ENCODE measurements around the gene S100A5. TPM values are rescaled to one million over a fixed set of nuclear protein-coding genes. Genes with fewer than 3 reads are reported as not detected.

Gene S100A5
- total and polyA plus RNA-seq, 9 of the 15 experiments (the other 6 are each of a cell fraction or from before 2014, with no cell fraction given) = 0.56 to 1.4 (median 0.64) TPM; not detected in 5

DNA sequence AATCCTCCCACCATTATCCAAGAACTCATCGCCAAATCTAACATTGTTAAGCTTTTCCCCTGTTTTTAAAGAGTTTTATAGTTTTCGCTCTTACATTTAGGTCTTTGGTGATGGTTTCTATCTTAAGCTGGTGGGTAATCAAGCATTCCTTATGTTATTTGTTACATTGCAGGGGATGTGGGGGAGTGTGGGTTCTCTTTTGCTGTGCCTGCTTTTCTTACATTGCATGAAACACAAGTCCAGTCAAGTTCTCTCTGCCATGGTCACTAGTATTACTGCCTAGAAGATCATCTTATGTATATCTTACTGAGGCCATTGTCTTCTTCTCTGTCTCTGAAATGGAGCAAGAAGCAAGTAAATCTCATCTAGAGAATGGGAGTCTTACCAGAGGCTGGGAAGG is 53.0 kb downstream of the S100A5 start:
- POLR2A ChIA-PET = interaction anchor here (1.6 kb wide), 1 partner anchor 11 kb away, joined by 3 read pairs; no protein-coding TSS in a partner anchor
- intact Hi-C loops (cut with micrococcal nuclease) = no loop called here
- no peak for DNase-seq (ENCODE audit: extremely low read depth in 1 of 4, low spot score in 3 of 4)
- H3K4me2 ChIP-seq (ENCODE audit: insufficient read depth, low read length) = no peak overlapping the region
- no peaks in the 10 kb centered on the region for H3K9me3 ChIP-seq (replicated peaks; ENCODE audit: control insufficient read depth, insufficient read depth, low read depth, low read length)
- no peaks in the 10 kb centered on the region for H3K36me3 ChIP-seq (ENCODE audit: control insufficient read depth, insufficient read depth, low read length)
- no peaks in the 10 kb centered on the region for H4K20me1 ChIP-seq (replicated peaks; ENCODE audit: control insufficient read depth, insufficient read depth, low read length)
- in situ Hi-C loops (cut with MboI) = no loop called here
- no peak overlapping the region for H3K9ac ChIP-seq (ENCODE audit: insufficient read depth in 1 of 2, low read depth in 2 of 2, low read length in 2 of 2)
- peaks cover 3% of the 10 kb centered on the region for H3K9me1 ChIP-seq (ENCODE audit: control insufficient read depth, insufficient read depth, low read length)
- no peaks in the 10 kb centered on the region for H3K79me2 ChIP-seq (ENCODE audit: control insufficient read depth, insufficient read depth, low read length)
- no peak for ATAC-seq
- H3K27me3 ChIP-seq (ENCODE audit: control insufficient read depth in 2 of 2, insufficient read depth in 2 of 2, low read length in 2 of 2) = peaks cover 10 to 42% of the 10 kb centered on the region in 2 experiments; a peak in 4 of 5 replicates
- H2AFZ ChIP-seq (ENCODE audit: low read depth, low read length) = no peak overlapping the region
- WGBS (ENCODE audit: insufficient coverage, low coverage, missing lambda C conversion rate) = 0% methylated on average over 2 of the region's 2 CpGs
- H3K4me3 ChIP-seq = no peak overlapping the region
- no peak for FAIRE-seq
- no TSS peak for BruUV-seq (replicated peaks)
- CTCF ChIA-PET (ENCODE audit: low intra/inter-chr PET ratio) = no interaction called here
- no peak overlapping the region for H3K27ac ChIP-seq (ENCODE audit: extremely low read depth, low read depth, low read length)
- no peaks in the 10 kb centered on the region for H3K4me1 ChIP-seq (replicated peaks in 1 of 2; ENCODE audit: control insufficient read depth in 2 of 2, insufficient read depth in 2 of 2, low read length in 2 of 2)
- TF ChIP-seq, protein P1, sequence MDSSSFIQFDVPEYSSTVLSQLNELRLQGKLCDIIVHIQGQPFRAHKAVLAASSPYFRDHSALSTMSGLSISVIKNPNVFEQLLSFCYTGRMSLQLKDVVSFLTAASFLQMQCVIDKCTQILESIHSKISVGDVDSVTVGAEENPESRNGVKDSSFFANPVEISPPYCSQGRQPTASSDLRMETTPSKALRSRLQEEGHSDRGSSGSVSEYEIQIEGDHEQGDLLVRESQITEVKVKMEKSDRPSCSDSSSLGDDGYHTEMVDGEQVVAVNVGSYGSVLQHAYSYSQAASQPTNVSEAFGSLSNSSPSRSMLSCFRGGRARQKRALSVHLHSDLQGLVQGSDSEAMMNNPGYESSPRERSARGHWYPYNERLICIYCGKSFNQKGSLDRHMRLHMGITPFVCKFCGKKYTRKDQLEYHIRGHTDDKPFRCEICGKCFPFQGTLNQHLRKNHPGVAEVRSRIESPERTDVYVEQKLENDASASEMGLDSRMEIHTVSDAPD (CRISPR knock-in tag; IDR thresholded peaks at IDR 0.05) = no peak

Other genes with a start within 250 kb of the S100A5 start
Only the 7 nearest of the 21 such genes appear.
- not detected in 2 replicates for gene S100A7, start 80.3 kb downstream of the S100A5 start, total RNA-seq (2014; rRNA removed)
- gene S100A7, start 80.3 kb downstream of the S100A5 start, total RNA-seq (2014; rRNA removed; fragmentation: Illumina TruSeq; extraction: Trizol) = not detected in 2 replicates
- not detected in 2 replicates for gene S100A7, start 80.3 kb downstream of the S100A5 start, total RNA-seq (2015; rRNA removed; fragmentation: Illumina TruSeq; extraction: Trizol)
- not detected in 2 replicates for gene S100A7, start 80.3 kb downstream of the S100A5 start, total RNA-seq (2021)
- not detected in 2 replicates for gene S100A7, start 80.3 kb downstream of the S100A5 start, polyA plus RNA-seq (2011; rRNA removed)
- not detected in 2 replicates for gene S100A7, start 80.3 kb downstream of the S100A5 start, polyA plus RNA-seq (2014; fragmentation: Illumina TruSeq; extraction: Trizol)
- gene S100A7, start 80.3 kb downstream of the S100A5 start, polyA plus RNA-seq (2014; fragmentation: Nextera tagmentation; extraction: Ambion mirVana) = not detected
- gene S100A7, start 80.3 kb downstream of the S100A5 start, polyA plus RNA-seq (2014; rRNA removed) = not detected in 2 replicates
- gene S100A6, start 4.9 kb downstream of the S100A5 start, total RNA-seq (2014; rRNA removed) = 14.7 and 19.1 TPM in 2 replicates
- gene S100A6, start 4.9 kb downstream of the S100A5 start, total RNA-seq (2014; rRNA removed; fragmentation: Illumina TruSeq; extraction: Trizol) = 16.3 and 23.2 TPM in 2 replicates
- gene S100A6, start 4.9 kb downstream of the S100A5 start, total RNA-seq (2015; rRNA removed; fragmentation: Illumina TruSeq; extraction: Trizol) = 32.5 and 36.4 TPM in 2 replicates
- gene S100A6, start 4.9 kb downstream of the S100A5 start, total RNA-seq (2021) = 23.2 and 26.3 TPM in 2 replicates
- gene S100A6, start 4.9 kb downstream of the S100A5 start, polyA plus RNA-seq (2011; rRNA removed) = 1.3 and 16.7 TPM in 2 replicates
- 9.8 and 12.9 TPM in 2 replicates for gene S100A6, start 4.9 kb downstream of the S100A5 start, polyA plus RNA-seq (2014; fragmentation: Illumina TruSeq; extraction: Trizol)
- 10 to 100 TPM; 59.5 to 66.5 TPM for gene S100A6, start 4.9 kb downstream of the S100A5 start, polyA plus RNA-seq (2014; fragmentation: Nextera tagmentation; extraction: Ambion mirVana)
- gene S100A6, start 4.9 kb downstream of the S100A5 start, polyA plus RNA-seq (2014; rRNA removed) = 26.5 and 30.1 TPM in 2 replicates
- gene S100A4, start 4.9 kb upstream of the S100A5 start, total RNA-seq (2014; rRNA removed) = 3.7 and 5.2 TPM in 2 replicates
- gene S100A4, start 4.9 kb upstream of the S100A5 start, total RNA-seq (2014; rRNA removed; fragmentation: Illumina TruSeq; extraction: Trizol) = 9.5 and 11.3 TPM in 2 replicates
- gene S100A4, start 4.9 kb upstream of the S100A5 start, total RNA-seq (2015; rRNA removed; fragmentation: Illumina TruSeq; extraction: Trizol) = 11.2 and 11.3 TPM in 2 replicates
- gene S100A4, start 4.9 kb upstream of the S100A5 start, total RNA-seq (2021) = 5.5 and 8.1 TPM in 2 replicates
- gene S100A4, start 4.9 kb upstream of the S100A5 start, polyA plus RNA-seq (2011; rRNA removed) = 13.9 and 14.8 TPM in 2 replicates
- 5.6 and 6.9 TPM in 2 replicates for gene S100A4, start 4.9 kb upstream of the S100A5 start, polyA plus RNA-seq (2014; fragmentation: Illumina TruSeq; extraction: Trizol)
- gene S100A4, start 4.9 kb upstream of the S100A5 start, polyA plus RNA-seq (2014; fragmentation: Nextera tagmentation; extraction: Ambion mirVana) = 10 to 100 TPM; 20.1 TPM
- gene S100A4, start 4.9 kb upstream of the S100A5 start, polyA plus RNA-seq (2014; rRNA removed) = 7.2 and 11.3 TPM in 2 replicates
- not detected in 2 replicates for gene S100A3, start 8.3 kb upstream of the S100A5 start, total RNA-seq (2014; rRNA removed)
- gene S100A3, start 8.3 kb upstream of the S100A5 start, total RNA-seq (2014; rRNA removed; fragmentation: Illumina TruSeq; extraction: Trizol) = not detected in 2 replicates
- gene S100A3, start 8.3 kb upstream of the S100A5 start, total RNA-seq (2015; rRNA removed; fragmentation: Illumina TruSeq; extraction: Trizol) = 0.18 and 0.34 TPM in 2 replicates
- gene S100A3, start 8.3 kb upstream of the S100A5 start, total RNA-seq (2021) = 0.34 TPM in 1 of 2 replicates, not detected in the other
- gene S100A3, start 8.3 kb upstream of the S100A5 start, polyA plus RNA-seq (2011; rRNA removed) = 0.56 TPM in 1 of 2 replicates, not detected in the other
- 0.16 TPM in 1 of 2 replicates, not detected in the other for gene S100A3, start 8.3 kb upstream of the S100A5 start, polyA plus RNA-seq (2014; fragmentation: Illumina TruSeq; extraction: Trizol)
- gene S100A3, start 8.3 kb upstream of the S100A5 start, polyA plus RNA-seq (2014; fragmentation: Nextera tagmentation; extraction: Ambion mirVana) = under 1 TPM in 1 of 2 experiments, not detected in 1; 0.08 TPM
- gene S100A3, start 8.3 kb upstream of the S100A5 start, polyA plus RNA-seq (2014; rRNA removed) = 0.26 and 1.7 TPM in 2 replicates
- gene S100A2, start 24.9 kb upstream of the S100A5 start, total RNA-seq (2014; rRNA removed) = not detected in 2 replicates
- not detected in 2 replicates for gene S100A2, start 24.9 kb upstream of the S100A5 start, total RNA-seq (2014; rRNA removed; fragmentation: Illumina TruSeq; extraction: Trizol)
- gene S100A2, start 24.9 kb upstream of the S100A5 start, total RNA-seq (2015; rRNA removed; fragmentation: Illumina TruSeq; extraction: Trizol) = 0.49 TPM in 1 of 2 replicates, not detected in the other
- 0.40 and 1.3 TPM in 2 replicates for gene S100A2, start 24.9 kb upstream of the S100A5 start, total RNA-seq (2021)
- 0.65 TPM in 1 of 2 replicates, not detected in the other for gene S100A2, start 24.9 kb upstream of the S100A5 start, polyA plus RNA-seq (2011; rRNA removed)
- 0.86 TPM in 1 of 2 replicates, not detected in the other for gene S100A2, start 24.9 kb upstream of the S100A5 start, polyA plus RNA-seq (2014; fragmentation: Illumina TruSeq; extraction: Trizol)
- gene S100A2, start 24.9 kb upstream of the S100A5 start, polyA plus RNA-seq (2014; fragmentation: Nextera tagmentation; extraction: Ambion mirVana) = under 1 TPM; 0.28 to 0.46 TPM
- gene S100A2, start 24.9 kb upstream of the S100A5 start, polyA plus RNA-seq (2014; rRNA removed) = 0.38 and 0.44 TPM in 2 replicates
- gene S100A16, start 72.2 kb upstream of the S100A5 start, total RNA-seq (2014; rRNA removed) = 1.6 and 2.8 TPM in 2 replicates
- 1.4 and 2.4 TPM in 2 replicates for gene S100A16, start 72.2 kb upstream of the S100A5 start, total RNA-seq (2014; rRNA removed; fragmentation: Illumina TruSeq; extraction: Trizol)
- gene S100A16, start 72.2 kb upstream of the S100A5 start, total RNA-seq (2015; rRNA removed; fragmentation: Illumina TruSeq; extraction: Trizol) = 1.8 and 2.2 TPM in 2 replicates
- gene S100A16, start 72.2 kb upstream of the S100A5 start, total RNA-seq (2021) = 3.2 and 4.3 TPM in 2 replicates
- gene S100A16, start 72.2 kb upstream of the S100A5 start, polyA plus RNA-seq (2011; rRNA removed) = 2.1 and 6.1 TPM in 2 replicates
- 4.8 and 6.1 TPM in 2 replicates for gene S100A16, start 72.2 kb upstream of the S100A5 start, polyA plus RNA-seq (2014; fragmentation: Illumina TruSeq; extraction: Trizol)
- gene S100A16, start 72.2 kb upstream of the S100A5 start, polyA plus RNA-seq (2014; fragmentation: Nextera tagmentation; extraction: Ambion mirVana) = 1 to 10 TPM; 2.0 to 5.0 TPM
- gene S100A16, start 72.2 kb upstream of the S100A5 start, polyA plus RNA-seq (2014; rRNA removed) = 6.9 and 9.0 TPM in 2 replicates
- 0.41 TPM in 1 of 2 replicates, not detected in the other for gene S100A14, start 75.4 kb upstream of the S100A5 start, total RNA-seq (2014; rRNA removed)
- gene S100A14, start 75.4 kb upstream of the S100A5 start, total RNA-seq (2014; rRNA removed; fragmentation: Illumina TruSeq; extraction: Trizol) = 0.15 TPM in 1 of 2 replicates, not detected in the other
- gene S100A14, start 75.4 kb upstream of the S100A5 start, total RNA-seq (2015; rRNA removed; fragmentation: Illumina TruSeq; extraction: Trizol) = not detected in 2 replicates
- gene S100A14, start 75.4 kb upstream of the S100A5 start, total RNA-seq (2021) = 0.24 and 0.25 TPM in 2 replicates
- gene S100A14, start 75.4 kb upstream of the S100A5 start, polyA plus RNA-seq (2011; rRNA removed) = 0.24 TPM in 1 of 2 replicates, not detected in the other
- 0.52 TPM in 1 of 2 replicates, not detected in the other for gene S100A14, start 75.4 kb upstream of the S100A5 start, polyA plus RNA-seq (2014; fragmentation: Illumina TruSeq; extraction: Trizol)
- under 1 TPM in 1 of 2 experiments, not detected in 1; 0.10 TPM for gene S100A14, start 75.4 kb upstream of the S100A5 start, polyA plus RNA-seq (2014; fragmentation: Nextera tagmentation; extraction: Ambion mirVana)
- 0.59 and 0.64 TPM in 2 replicates for gene S100A14, start 75.4 kb upstream of the S100A5 start, polyA plus RNA-seq (2014; rRNA removed)

Measured in K562 (cell line).